Measurements from ENCODE around the gene TACC3.
"Not testable (repeated sequence)": the region's sequence is repeated elsewhere in the genome, so short reads cannot be mapped to it uniquely, and the experiment has no call there.

The TACC3 gene

DNA sequence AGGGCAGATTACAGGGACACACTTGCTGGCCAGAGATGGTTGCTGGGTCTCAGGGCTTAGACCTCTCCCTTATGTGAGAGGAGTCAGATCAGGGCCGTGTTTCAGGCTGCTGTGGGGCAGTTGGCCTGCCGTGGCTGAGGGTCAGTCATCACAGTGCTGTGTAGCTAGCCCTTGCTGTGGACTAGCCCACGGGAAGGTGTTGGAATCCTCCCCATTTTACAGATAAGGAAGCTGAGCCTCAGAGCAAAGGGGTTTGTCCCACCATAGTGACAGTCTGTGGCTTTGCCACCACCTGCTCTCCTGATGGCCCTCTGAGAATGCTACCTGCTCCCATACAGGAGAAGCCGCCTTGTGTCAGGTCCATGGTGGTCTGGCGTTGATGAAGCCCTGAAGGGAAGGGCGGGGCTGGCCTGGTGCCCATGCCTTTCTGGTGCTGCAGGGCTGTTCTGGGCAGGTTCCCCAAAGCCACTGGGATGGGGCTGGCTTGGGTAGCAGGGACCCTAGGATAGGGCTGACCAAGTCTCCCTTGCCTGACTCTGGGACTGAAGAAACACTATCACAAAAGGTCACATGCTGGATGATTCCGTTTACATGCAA, 34.8 kb upstream of the TACC3 start:
- H3K36me3 Mint-ChIP-seq = peaks cover 5% of the 10 kb centered on the region
- peaks cover 12% of the 10 kb centered on the region for H3K4me1 Mint-ChIP-seq (ENCODE audit: low read depth)
- no peaks in the 10 kb centered on the region for H3K27me3 Mint-ChIP-seq
- H3K27ac Mint-ChIP-seq = no peak overlapping the region
- no peaks in the 10 kb centered on the region for H3K9me3 Mint-ChIP-seq (ENCODE audit: low read depth)
- no peak overlapping the region for H3K4me3 Mint-ChIP-seq

DNA sequence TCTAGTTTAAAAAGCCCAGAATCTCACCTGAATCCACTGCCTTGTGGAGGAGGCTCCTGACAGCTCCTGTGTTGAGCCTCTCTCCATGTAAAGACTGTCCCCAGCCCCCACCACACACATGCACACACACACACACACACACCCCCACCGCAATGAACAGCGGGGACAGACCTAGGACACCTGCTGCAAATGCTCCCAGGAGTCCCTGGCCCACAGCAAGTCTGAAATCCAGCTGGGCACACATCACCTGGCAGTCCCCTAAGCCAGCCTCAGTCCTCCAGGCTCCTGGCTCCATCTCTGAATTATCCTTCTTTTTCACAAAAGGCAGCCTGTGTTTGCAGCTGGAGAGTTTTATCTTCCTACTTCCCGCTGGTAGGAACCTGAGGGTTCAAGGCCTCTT, 30.6 kb upstream of the TACC3 start:
- Mint-ChIP-seq H3K36me3 (peaks cover 5% of the 10 kb centered on the region), H3K9me3 (ENCODE audit: low read depth) (no peaks in the 10 kb centered on the region), H3K27me3 (no peaks in the 10 kb centered on the region), H3K27ac (no peak overlapping the region), H3K4me3 (no peak overlapping the region), H3K4me1 (ENCODE audit: low read depth) (peaks cover 4% of the 10 kb centered on the region)

DNA sequence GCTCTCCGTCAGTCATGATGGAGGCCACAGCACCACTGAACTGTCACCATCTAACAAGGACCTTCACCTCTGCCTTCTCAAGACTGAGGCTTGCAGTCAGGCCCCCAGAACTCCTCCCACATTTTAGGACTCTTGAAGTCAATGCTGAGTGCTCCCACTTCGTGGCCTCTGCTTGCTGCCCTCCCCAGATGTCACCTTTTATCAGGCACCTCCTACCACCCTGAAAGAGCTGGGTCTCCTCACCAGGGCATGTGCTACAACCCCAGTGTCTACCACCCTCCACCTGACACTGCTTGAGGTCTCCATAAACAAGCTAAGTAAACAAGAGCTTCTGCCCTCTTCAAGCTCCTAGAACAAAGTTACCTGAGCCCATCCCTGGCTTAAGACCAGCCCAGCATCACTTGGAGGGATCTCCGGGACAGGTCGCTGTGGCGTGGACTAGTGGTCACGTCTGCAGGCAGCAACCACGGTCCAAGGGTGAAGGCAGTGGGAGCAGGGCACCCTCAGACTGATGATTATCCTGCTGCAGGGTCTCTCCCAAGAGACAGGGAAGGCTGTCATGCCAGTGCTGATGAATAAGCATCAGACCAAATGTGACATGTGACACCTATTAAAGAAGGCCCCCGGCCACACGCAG, 29.5 kb upstream of the TACC3 start:
- Mint-ChIP-seq H3K36me3 (peaks cover 8% of the 10 kb centered on the region), H3K27ac (no peak overlapping the region), H3K27me3 (no peaks in the 10 kb centered on the region)

DNA sequence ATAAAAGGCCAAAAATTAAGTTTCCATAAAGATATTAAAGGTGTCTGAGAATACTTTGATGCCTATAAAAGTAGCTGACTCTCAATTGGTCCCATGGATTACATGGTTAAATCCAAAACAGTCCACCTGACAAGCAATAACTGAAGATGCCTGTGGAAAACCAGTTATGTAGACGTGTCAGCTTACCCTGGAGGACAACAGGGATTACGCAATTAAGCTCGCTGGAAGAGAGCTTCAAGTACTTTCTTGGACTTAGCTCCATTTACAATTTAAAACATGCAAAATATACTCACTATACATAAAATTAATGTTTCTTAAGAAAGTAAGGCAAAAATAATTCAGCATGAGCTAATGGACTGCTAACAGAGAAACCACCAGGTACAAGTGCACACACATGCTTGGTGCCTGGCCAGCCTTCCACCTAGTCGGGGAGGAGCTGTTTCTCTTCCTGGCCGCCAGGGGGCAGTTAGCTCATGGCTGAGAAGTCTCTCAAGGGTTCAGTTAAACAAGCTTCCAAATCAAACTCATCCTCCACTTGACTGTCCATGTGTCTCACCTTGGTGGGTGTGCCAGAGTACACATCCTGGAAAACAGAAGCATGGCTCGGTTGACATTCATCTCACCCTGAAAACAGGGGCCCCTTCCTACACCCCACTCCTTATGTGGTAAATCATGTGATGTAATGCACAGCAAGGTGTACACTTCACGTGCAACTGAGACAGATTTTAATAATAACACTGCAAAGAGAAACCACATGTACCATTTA, 28.0 kb upstream of the TACC3 start:
- Mint-ChIP-seq H3K4me3 (no peak overlapping the region), H3K4me1 (ENCODE audit: low read depth) (peaks cover 4% of the 10 kb centered on the region), H3K36me3 (peaks cover 8% of the 10 kb centered on the region), H3K9me3 (ENCODE audit: low read depth) (no peaks in the 10 kb centered on the region), H3K27me3 (no peaks in the 10 kb centered on the region), H3K27ac (peak overlapping the region; percentile 72)

More for the DNA sequence above, 29.5 kb upstream of the TACC3 start:
- Mint-ChIP-seq H3K4me3 (no peak overlapping the region), H3K9me3 (ENCODE audit: low read depth) (no peaks in the 10 kb centered on the region), H3K4me1 (ENCODE audit: low read depth) (peaks cover 4% of the 10 kb centered on the region)

DNA sequence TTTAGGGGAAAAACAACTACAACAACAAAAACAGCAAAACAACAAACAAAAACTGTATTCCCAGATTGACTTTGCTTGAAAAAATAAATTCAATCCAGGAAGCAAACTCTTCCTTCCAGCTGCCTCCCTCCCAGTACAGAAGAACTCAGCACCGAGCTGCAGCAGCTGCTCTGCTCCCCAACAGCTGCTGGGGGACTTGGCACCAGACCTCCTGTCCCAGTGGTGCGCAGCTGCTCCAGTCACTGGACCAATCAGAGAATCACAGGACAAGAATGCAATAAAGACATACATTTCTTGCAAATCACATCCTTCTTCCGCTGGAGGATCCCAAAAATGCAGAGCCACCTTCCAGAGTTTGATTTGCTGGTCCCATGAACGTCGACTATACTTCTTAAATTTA, 25.4 kb upstream of the TACC3 start:
- Mint-ChIP-seq H3K36me3 (peaks cover 9% of the 10 kb centered on the region), H3K9me3 (ENCODE audit: low read depth) (no peaks in the 10 kb centered on the region), H3K27ac (no peak overlapping the region), H3K4me1 (ENCODE audit: low read depth) (peaks cover 4% of the 10 kb centered on the region), H3K27me3 (no peaks in the 10 kb centered on the region), H3K4me3 (no peak overlapping the region)

DNA sequence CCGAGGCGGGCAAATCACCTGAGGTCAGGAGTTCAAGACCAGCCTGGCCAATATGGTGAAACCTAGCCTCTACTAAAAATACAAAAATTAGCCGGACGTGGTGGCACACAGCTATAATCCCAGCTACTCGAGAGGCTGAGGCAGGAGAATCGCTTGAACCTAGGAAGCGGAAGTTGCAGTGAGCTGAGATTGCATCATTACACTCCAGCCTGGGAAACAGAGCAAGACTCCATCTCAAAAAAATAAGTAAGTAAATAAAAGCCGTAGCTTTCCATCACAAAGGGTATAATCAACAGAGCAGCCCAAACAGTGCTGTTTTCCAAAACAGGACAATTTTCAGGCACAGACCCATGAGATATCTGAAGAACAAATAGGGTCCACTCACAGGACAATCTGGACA, 19.6 kb upstream of the TACC3 start:
- not testable (repeated sequence) for H3K27me3 Mint-ChIP-seq; H3K4me3 Mint-ChIP-seq; H3K9me3 Mint-ChIP-seq (ENCODE audit: low read depth); H3K27ac Mint-ChIP-seq
- Mint-ChIP-seq H3K36me3 (peaks cover 11% of the 10 kb centered on the region), H3K4me1 (ENCODE audit: low read depth) (peaks cover 25% of the 10 kb centered on the region)

DNA sequence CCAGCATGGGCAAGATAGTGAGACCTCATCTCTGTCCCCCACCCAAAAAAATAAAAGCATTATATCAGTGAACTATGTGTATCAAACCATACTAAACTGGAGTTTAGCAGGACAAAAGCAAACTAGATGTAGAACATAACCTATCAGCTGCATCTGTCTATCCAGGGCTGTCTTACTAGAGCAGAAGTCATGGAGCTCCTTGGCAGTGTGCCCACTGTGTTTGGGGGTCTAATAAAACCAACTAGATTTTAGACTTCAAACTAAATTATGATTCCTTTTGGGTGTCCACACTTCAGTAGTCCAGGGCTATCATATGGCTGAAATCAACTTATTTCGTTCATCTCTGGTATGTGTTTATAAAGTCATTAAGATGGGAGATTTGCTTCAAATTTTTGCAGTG, 17.5 kb upstream of the TACC3 start:
- Mint-ChIP-seq H3K4me3 (no peak overlapping the region), H3K36me3 (peaks cover 13% of the 10 kb centered on the region), H3K27ac (no peak overlapping the region), H3K4me1 (ENCODE audit: low read depth) (peaks cover 36% of the 10 kb centered on the region), H3K9me3 (ENCODE audit: low read depth) (no peaks in the 10 kb centered on the region), H3K27me3 (no peaks in the 10 kb centered on the region)

DNA sequence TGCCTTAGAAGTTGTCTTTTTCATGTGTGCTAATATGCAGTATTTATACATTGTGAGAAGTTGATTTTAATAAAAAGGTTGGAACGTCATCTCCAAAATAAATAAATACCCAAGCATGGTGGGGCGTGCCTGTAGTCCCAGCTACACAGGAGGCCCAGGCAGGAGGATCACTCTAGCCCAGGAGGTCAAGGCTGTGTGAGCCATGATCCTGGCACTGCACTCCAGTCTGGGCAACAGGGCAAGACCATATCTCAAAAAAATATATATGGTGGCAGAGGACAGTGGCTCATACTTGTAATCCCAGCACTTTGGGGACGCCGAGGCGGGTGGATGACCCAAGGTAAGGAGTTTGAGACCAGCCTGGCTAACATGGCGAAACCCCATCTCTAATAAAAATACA, 15.6 kb upstream of the TACC3 start:
- Mint-ChIP-seq H3K36me3 (peaks cover 14% of the 10 kb centered on the region), H3K27me3 (no peaks in the 10 kb centered on the region), H3K4me1 (ENCODE audit: low read depth) (peaks cover 50% of the 10 kb centered on the region), H3K27ac (no peak overlapping the region), H3K9me3 (ENCODE audit: low read depth) (no peaks in the 10 kb centered on the region), H3K4me3 (no peak overlapping the region)

DNA sequence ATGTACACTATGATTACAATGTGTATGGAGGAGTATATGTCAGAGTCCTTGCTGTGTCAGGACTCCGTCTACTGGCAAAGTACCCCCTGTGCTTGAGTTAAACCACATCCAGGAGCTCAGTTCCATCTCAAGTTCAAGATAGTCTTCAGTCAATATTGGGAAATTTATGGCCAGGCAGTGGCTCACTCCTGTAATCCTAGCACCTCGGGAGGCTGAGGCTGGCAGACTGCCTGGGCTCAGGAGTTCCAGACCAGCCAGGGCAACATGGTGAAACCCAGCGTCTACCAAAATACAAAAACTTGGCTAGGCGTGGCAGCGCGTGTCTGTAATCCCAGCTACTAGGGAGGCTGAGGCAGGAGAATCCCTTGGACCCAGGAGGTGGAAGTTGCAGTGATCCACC, 15.0 kb upstream of the TACC3 start:
- H3K9me3 Mint-ChIP-seq (ENCODE audit: low read depth) = no peaks in the 10 kb centered on the region
- H3K4me1 Mint-ChIP-seq (ENCODE audit: low read depth) = peaks cover 55% of the 10 kb centered on the region
- no peak overlapping the region for H3K4me3 Mint-ChIP-seq
- peaks cover 18% of the 10 kb centered on the region for H3K36me3 Mint-ChIP-seq
- no peak overlapping the region for H3K27ac Mint-ChIP-seq
- no peaks in the 10 kb centered on the region for H3K27me3 Mint-ChIP-seq

DNA sequence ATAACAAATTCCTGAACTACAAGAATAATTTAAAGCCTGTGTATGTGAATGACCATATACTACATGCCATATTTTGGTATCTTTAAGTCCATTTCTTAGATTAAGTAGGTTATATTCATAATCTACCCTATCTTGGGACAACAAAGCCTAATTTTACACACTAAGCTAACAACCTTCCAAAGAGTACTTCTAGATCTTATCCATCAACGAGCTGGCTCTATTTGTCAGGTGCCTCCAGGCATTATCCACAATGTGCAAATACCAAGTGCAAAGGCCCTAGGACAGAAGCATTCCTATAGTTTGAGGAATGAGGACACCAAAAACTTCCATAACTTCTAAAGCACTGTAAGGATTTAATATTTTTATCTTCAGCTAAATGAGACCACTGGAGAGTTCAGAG, 12.7 kb upstream of the TACC3 start:
- Mint-ChIP-seq H3K27me3 (no peaks in the 10 kb centered on the region), H3K36me3 (peaks cover 13% of the 10 kb centered on the region), H3K4me3 (peak overlapping the region; percentile 60), H3K9me3 (ENCODE audit: low read depth) (no peaks in the 10 kb centered on the region), H3K4me1 (ENCODE audit: low read depth) (peaks cover 50% of the 10 kb centered on the region), H3K27ac (peak overlapping the region; percentile 0)

DNA sequence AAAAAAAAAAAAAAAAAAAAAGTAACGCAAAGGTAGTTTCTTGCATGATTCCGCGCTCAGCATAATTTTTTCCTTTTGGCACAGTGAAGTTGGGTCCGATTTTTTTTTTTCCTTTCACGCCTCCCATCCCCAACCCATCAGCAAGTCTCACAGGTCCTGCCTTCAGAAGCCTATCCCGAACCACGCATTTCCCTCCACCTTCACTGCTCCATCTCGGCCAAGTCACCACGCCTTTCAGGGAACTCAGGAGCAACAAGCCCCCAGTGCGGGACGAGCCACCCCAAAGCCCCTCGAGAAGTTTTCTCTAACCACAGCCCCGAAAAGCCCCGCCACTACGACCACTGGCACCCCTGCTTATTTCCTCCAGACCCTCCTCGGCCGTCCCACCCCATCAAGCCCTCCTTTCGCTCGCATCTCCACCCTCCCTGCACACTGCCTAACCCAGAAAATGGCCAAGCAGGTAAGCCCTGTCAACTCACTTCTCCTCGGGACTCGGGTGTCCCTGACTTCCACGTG, 10.2 kb upstream of the TACC3 start:
- no peaks in the 10 kb centered on the region for H3K9me3 Mint-ChIP-seq (ENCODE audit: low read depth)
- no peaks in the 10 kb centered on the region for H3K27me3 Mint-ChIP-seq
- H3K4me1 Mint-ChIP-seq (ENCODE audit: low read depth) = peaks cover 52% of the 10 kb centered on the region
- peak overlapping the region; percentile 93 for H3K27ac Mint-ChIP-seq
- H3K4me3 Mint-ChIP-seq = peak overlapping the region; percentile 99
- H3K36me3 Mint-ChIP-seq = peaks cover 13% of the 10 kb centered on the region

DNA sequence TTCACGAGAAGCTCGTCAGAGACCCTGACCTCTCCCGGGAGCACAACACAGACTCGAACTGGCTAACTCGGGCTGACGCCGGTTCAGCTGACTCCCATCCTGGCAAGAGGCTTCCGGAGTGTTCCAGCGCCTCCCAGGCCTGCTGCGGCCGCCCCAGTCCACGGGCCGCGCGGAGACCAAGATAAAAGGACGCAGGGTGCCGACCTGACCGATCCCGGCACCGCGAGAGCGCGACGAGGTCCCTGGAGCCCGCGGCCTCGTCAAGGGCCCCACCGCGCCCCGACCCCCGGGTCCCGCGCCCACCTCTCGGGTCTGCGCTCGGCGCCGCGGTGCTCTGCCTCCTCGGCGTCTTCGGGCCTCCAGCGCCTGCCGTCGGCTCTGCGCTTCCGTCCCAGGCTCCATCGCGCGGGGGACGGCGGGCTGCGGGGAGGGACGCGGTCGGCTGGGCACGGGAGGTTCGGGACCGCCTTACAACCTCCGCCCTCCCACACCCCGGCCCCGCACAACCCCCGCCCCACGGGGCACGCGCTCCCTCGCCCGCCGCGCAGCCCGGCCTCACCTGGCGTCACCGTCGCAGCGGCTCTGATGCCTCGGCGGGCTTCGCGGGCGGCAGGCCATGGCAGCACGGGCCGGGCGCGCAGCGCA, 9.6 kb upstream of the TACC3 start:
- peak overlapping the region; percentile 93 for H3K27ac Mint-ChIP-seq
- H3K9me3 Mint-ChIP-seq (ENCODE audit: low read depth) = no peaks in the 10 kb centered on the region
- H3K36me3 Mint-ChIP-seq = peaks cover 13% of the 10 kb centered on the region
- peaks cover 51% of the 10 kb centered on the region for H3K4me1 Mint-ChIP-seq (ENCODE audit: low read depth)
- no peaks in the 10 kb centered on the region for H3K27me3 Mint-ChIP-seq
- H3K4me3 Mint-ChIP-seq = peak overlapping the region; percentile 99

DNA sequence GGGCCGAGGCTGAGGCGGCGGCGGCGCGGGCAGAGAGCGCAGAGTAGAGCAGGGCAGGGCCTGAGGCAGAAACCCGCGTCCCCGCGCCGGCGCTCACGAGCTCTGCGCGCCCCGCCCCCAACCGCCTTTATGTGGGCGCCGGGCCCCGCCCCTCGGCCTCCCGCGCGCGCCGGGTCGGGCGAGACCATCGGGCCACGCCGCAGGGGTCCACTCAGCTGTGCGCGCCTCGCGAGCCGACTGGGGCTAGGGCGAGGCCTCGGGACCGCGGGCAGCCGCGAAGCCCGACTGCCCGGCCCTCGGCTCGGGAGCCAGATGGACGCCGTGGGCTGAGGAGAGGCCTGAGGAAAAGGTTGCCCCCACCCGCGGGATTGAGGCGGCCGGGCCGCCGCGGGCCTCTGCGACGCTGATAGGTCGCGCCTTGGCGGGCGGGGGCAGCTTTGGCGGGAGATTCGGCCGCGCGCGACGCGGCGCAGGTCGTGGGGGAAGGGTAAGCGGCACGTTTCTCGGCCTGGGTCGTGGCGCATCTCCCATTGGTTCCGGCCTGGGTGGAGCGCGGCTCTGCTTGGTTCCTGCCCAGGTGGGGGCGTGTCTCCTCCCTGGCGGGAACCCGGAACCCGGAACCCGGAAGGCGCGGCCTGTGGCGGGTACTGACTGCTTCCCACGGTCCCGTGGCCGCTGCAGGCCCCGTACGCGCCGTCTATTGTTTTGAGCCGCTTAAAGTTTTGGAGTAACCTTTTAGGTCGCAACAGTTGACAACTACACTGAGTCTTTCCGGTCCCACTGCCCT, 8.9 kb upstream of the TACC3 start, which contains the start of gene SLBP:
Gene SLBP (minus strand): TSS at position 104 of the 787 bp plus-strand sequence. CDS start 131 bp downstream, outside the sequence.
- Mint-ChIP-seq H3K27ac (peak within 1 kb of the TSS; percentile 98), H3K9me3 (ENCODE audit: low read depth) (no peaks in the 10 kb centered on the region)

More for the DNA sequence above, 8.9 kb upstream of the TACC3 start, which contains the start of gene SLBP:
- H3K36me3 Mint-ChIP-seq = peaks cover 13% of the 10 kb centered on the region
- peaks cover 52% of the 10 kb centered on the region for H3K4me1 Mint-ChIP-seq (ENCODE audit: low read depth)
- peak within 1 kb of the TSS; percentile 99 for H3K4me3 Mint-ChIP-seq
- no peaks in the 10 kb centered on the region for H3K27me3 Mint-ChIP-seq

Measured in activated naive CD8-positive, alpha-beta T cell (primary cell).